ENCODE measurements around the gene RPTN. TPM values are rescaled to one million over a fixed set of nuclear protein-coding genes. Genes with fewer than 3 reads are reported as not detected.

RPTN gene
- total and polyA plus RNA-seq, 2 of the 4 experiments (the other 2 are of a cell fraction): not detected

GRCh38 chr1:152168535-152168868 is 9.5 kb upstream of the RPTN start:
- no peak overlapping the region for H3K18ac ChIP-seq (ENCODE audit: low read depth, low read length)
- no peak overlapping the region for H3K23ac ChIP-seq (ENCODE audit: low read depth, low read length)
- no peaks in the 10 kb centered on the region for H3K36me3 ChIP-seq (ENCODE audit: control insufficient read depth, insufficient read depth, low read length)
- no peak overlapping the region for H2AK5ac ChIP-seq (ENCODE audit: low read depth, low read length)
- H3K4me1 ChIP-seq (ENCODE audit: control insufficient read depth, insufficient read depth, low read length): no peaks in the 10 kb centered on the region
- no peak overlapping the region for H3K56ac ChIP-seq (ENCODE audit: extremely low read depth, insufficient read depth, low read length)
- POLR2A ChIA-PET (ENCODE audit: unreplicated experiment): no interaction called here
- H4K5ac ChIP-seq (ENCODE audit: low read depth, low read length): no peak overlapping the region
- H2BK15ac ChIP-seq (ENCODE audit: low read depth, low read length): no peak overlapping the region
- dilution Hi-C loops (cut with HindIII; ENCODE audit: low sequenced_read_pairs, unreplicated experiment) (no loop called here), intact Hi-C loops (cut with micrococcal nuclease) (no loop called here), in situ Hi-C loops (cut with MboI; ENCODE audit: low sequenced_read_pairs) (no loop called here)
- peaks cover 5% of the 10 kb centered on the region; the same call in 1 of the 2 replicates for H3K27me3 ChIP-seq (ENCODE audit: control insufficient read depth, insufficient read depth, low read length)
- no peak for TF ChIP-seq RFX5 (IDR thresholded peaks at IDR 0.05; ENCODE audit: low read depth, low read length)
- TF ChIP-seq MXI1 (IDR thresholded peaks at IDR 0.05; ENCODE audit: borderline replicate concordance, low read depth, low read length): no peak
- TF ChIP-seq CHD1 (IDR thresholded peaks at IDR 0.05; ENCODE audit: low read depth, low read length): no peak
- no peak for TF ChIP-seq CTCF (conservative IDR thresholded peaks at IDR 0.05; ENCODE audit: low read depth, low read length)
- no peak for TF ChIP-seq ELK1 (IDR thresholded peaks at IDR 0.05; ENCODE audit: borderline replicate concordance, low read depth, low read length)
- no peak for TF ChIP-seq POLR2A (IDR thresholded peaks at IDR 0.05; ENCODE audit: low read depth, low read length)
- TF ChIP-seq USF2 (IDR thresholded peaks at IDR 0.05; ENCODE audit: low read depth, low read length): no peak
- no peak for TF ChIP-seq NFE2L2 (IDR thresholded peaks at IDR 0.05; ENCODE audit: low read depth, low read length)
- no peak for TF ChIP-seq MAFK (IDR thresholded peaks at IDR 0.05; ENCODE audit: low read depth, low read length)
- no peak for TF ChIP-seq MAZ (IDR thresholded peaks at IDR 0.05; ENCODE audit: borderline replicate concordance, low read depth, low read length)
- TF ChIP-seq CEBPB (IDR thresholded peaks at IDR 0.05; ENCODE audit: low read depth, low read length): no peak
- TF ChIP-seq RAD21 (IDR thresholded peaks at IDR 0.05; ENCODE audit: low read length): no peak
- TF ChIP-seq BHLHE40 (IDR thresholded peaks at IDR 0.05; ENCODE audit: low read depth, low read length): no peak
- no peak for TF ChIP-seq SMC3 (IDR thresholded peaks at IDR 0.05; ENCODE audit: low read depth, low read length)
- H2BK5ac ChIP-seq (ENCODE audit: low read depth, low read length, poor library complexity, severe bottlenecking): no peak overlapping the region
- CTCF ChIA-PET: no interaction called here
- no peak overlapping the region for H2AK9ac ChIP-seq (replicated peaks; ENCODE audit: low read depth, low read length, poor library complexity)
- no peaks in the 10 kb centered on the region for H3K9me3 ChIP-seq (ENCODE audit: control insufficient read depth, insufficient read depth, low read length)
- H4K91ac ChIP-seq (ENCODE audit: insufficient read depth, low read depth, low read length): no peak overlapping the region
- no peak overlapping the region for H4K8ac ChIP-seq (ENCODE audit: low read depth in 2 of 2, low read length in 2 of 2)
- no peak overlapping the region for H3K27ac ChIP-seq (ENCODE audit: insufficient read depth, low read length)
- no peak overlapping the region for H3K14ac ChIP-seq (replicated peaks; ENCODE audit: low read depth, low read length)
- ATAC-seq (ENCODE audit: low read depth) (no peak), DNase-seq (no peak)
- no peak overlapping the region for H2AFZ ChIP-seq (replicated peaks; ENCODE audit: low read length, poor library complexity)
- no peak overlapping the region for H3K9ac ChIP-seq (ENCODE audit: low read depth, low read length)
- no peaks in the 10 kb centered on the region for H3K79me1 ChIP-seq (ENCODE audit: low read depth in 1 of 2, low read length in 2 of 2)
- BruUV-seq (replicated peaks): no TSS peak
- H3K4me3 ChIP-seq (ENCODE audit: insufficient read depth, low read depth, low read length): no peak overlapping the region
- no CpG with 5 or more reads among the region's 1 CpG for WGBS, 2 experiments (ENCODE audit: extremely low coverage in 2 of 2, insufficient read length in 1 of 2)
- H3K4ac ChIP-seq (ENCODE audit: low read depth, low read length): no peak overlapping the region
- H4K20me1 ChIP-seq (ENCODE audit: insufficient read depth, low read length): no peaks in the 10 kb centered on the region
- no peak overlapping the region for H2BK120ac ChIP-seq (ENCODE audit: low read depth, low read length)
- H3K9me1 ChIP-seq (ENCODE audit: insufficient read depth, low read length): no peaks in the 10 kb centered on the region
- H2BK20ac ChIP-seq (ENCODE audit: low read depth, low read length): no peak overlapping the region
- no peak overlapping the region for H3K4me2 ChIP-seq (ENCODE audit: low read depth, low read length)

All from IMR-90 (cell line).